SU-DHL-6 (cell line): ENCODE results near the gene SLC39A11.

Experiments used
- H2AFZ ChIP-seq: fragments of 200-600 bp; sonication (generic); 2 replicates; pipeline ENCODE4 v1.6.1; 2014; ENCODE audit warnings: low read depth, mild to moderate bottlenecking, moderate library complexity, mixed read lengths, antibody characterized with exemption, low read length; ENCODE audit not compliant: severe bottlenecking
- H3F3A ChIP-seq: fragments of 200-600 bp; shearing (Covaris generic); 2 replicates; pipeline ENCODE4 v1.6.0; 2016; ENCODE audit warnings: antibody characterized with exemption, mild to moderate bottlenecking; ENCODE audit not compliant: insufficient read depth
- H3K27ac ChIP-seq: fragments of 200-600 bp; sonication (generic); 2 replicates; pipeline ENCODE4 v1.5.1; 2016; ENCODE audit warnings: low read depth, mild to moderate bottlenecking, low read length, moderate library complexity, mixed read lengths
- H3K27me3 ChIP-seq: fragments of 200-600 bp; sonication (generic), shearing (Covaris generic); 2 replicates; pipeline ENCODE4 v1.6.0; 2014; ENCODE audit warnings: mild to moderate bottlenecking, low read length
- H3K36me3 ChIP-seq: fragments of 200-600 bp; sonication (generic); 2 replicates; pipeline ENCODE4 v1.6.1; 2014; ENCODE audit warnings: mild to moderate bottlenecking, low read length, mixed read lengths
- H3K4me2 ChIP-seq: fragments of 300-600, 200-600 bp; shearing (Covaris generic), sonication (generic); 2 replicates; pipeline ENCODE4 v1.6.0; 2014; ENCODE audit warnings: low read length, low read depth, mild to moderate bottlenecking; ENCODE audit not compliant: poor library complexity, severe bottlenecking
- H3K4me3 ChIP-seq: fragments of 200-600 bp; sonication (generic); 2 replicates; pipeline ENCODE4 v1.5.1; 2014; ENCODE audit warnings: antibody characterized with exemption, low read length, mild to moderate bottlenecking, mixed read lengths; ENCODE audit not compliant: insufficient read depth, poor library complexity, severe bottlenecking
- H3K79me2 ChIP-seq: fragments of 200-600 bp; sonication (generic); 2 replicates; pipeline ENCODE4 v1.6.1; 2014; ENCODE audit warnings: mild to moderate bottlenecking, low read length, moderate library complexity; ENCODE audit not compliant: insufficient read depth
- H3K9ac ChIP-seq: fragments of 200-600 bp; sonication (generic); 2 replicates; pipeline ENCODE4 v1.7.0; 2014; ENCODE audit warnings: mild to moderate bottlenecking, low read length
- H3K9me2 ChIP-seq: fragments of 200-600 bp; sonication (generic); replicated peaks from 2 replicates; pipeline ENCODE4 v1.6.1; 2014; ENCODE audit warnings: low read length; ENCODE audit not compliant: insufficient read depth
- H3K9me3 ChIP-seq: fragments of 200-600 bp; sonication (generic); 2 replicates; pipeline ENCODE4 v1.6.1; 2014; ENCODE audit warnings: low read length, mixed read lengths; ENCODE audit not compliant: insufficient read depth
- H4K20me1 ChIP-seq: fragments of 200-600 bp; sonication (generic); 2 replicates; pipeline ENCODE4 v1.6.1; 2014; ENCODE audit warnings: low read depth, mild to moderate bottlenecking, antibody characterized with exemption, low read length, moderate library complexity, mixed read lengths
- EZH2phosphoT487 ChIP-seq: fragments of 200-600 bp; sonication (generic), shearing (Covaris generic); conservative IDR thresholded peaks from 2 replicates; pipeline ENCODE4 v1.6.1; 2018; ENCODE audit warnings: mild to moderate bottlenecking, antibody characterized with exemption, low read length, moderate library complexity, mixed read lengths
- TF ChIP-seq, protein P1 (sequence below): fragments of 200-600 bp; sonication (generic); IDR thresholded peaks from one replicate; pipeline ENCODE4 v1.5.1; 2017; ENCODE audit warnings: antibody characterized with exemption, mild to moderate bottlenecking, low read length, moderate library complexity; ENCODE audit not compliant: insufficient read depth, poor library complexity, severe bottlenecking

SLC39A11 gene

DNA sequence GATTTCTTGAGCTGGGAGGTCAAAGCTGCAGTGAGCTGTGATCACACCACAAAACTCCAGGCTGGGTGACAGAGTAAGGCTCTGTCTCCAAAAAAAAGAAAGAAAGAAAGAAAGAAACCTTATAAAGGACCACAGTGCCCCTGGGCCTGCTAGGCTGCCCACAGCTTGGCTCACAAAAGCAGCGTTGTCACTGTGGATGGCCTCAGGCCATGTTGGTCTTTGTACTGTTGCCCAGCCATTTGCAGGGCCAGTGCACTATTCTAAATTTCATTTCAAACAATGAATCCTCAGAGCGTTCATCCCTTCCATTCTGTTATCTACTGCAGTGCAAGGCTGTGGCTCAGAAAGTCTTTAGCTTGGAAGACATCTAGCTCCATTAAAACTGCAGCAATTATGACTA lies 208.4 kb downstream of the SLC39A11 start:
- Histone ChIP-seq H3K4me2 (no peak overlapping the region), H3K27me3 (no peaks in the 10 kb centered on the region)
- TF ChIP-seq, protein P1, sequence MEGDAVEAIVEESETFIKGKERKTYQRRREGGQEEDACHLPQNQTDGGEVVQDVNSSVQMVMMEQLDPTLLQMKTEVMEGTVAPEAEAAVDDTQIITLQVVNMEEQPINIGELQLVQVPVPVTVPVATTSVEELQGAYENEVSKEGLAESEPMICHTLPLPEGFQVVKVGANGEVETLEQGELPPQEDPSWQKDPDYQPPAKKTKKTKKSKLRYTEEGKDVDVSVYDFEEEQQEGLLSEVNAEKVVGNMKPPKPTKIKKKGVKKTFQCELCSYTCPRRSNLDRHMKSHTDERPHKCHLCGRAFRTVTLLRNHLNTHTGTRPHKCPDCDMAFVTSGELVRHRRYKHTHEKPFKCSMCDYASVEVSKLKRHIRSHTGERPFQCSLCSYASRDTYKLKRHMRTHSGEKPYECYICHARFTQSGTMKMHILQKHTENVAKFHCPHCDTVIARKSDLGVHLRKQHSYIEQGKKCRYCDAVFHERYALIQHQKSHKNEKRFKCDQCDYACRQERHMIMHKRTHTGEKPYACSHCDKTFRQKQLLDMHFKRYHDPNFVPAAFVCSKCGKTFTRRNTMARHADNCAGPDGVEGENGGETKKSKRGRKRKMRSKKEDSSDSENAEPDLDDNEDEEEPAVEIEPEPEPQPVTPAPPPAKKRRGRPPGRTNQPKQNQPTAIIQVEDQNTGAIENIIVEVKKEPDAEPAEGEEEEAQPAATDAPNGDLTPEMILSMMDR: no peak
- TF ChIP-seq EZH2phosphoT487: no peak

DNA sequence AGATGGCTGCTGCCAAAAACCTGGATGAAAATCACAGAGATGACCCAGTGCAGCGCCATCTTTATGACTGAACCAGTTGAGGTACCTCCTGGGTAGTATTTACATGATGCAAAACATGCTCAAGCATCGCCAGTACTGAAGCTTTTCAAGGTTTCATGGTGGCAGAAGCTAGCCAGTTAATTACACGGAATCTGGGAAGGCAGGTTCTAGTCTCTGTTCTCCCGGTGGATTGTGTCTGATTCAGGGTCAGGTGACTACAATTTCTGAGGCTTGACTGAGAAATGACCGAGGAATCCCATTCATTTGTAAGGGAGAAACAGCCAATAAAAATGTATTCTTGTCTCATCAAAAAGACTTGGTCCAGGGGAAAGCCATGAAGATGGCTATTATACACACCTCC lies 209.1 kb downstream of the SLC39A11 start:
- Histone ChIP-seq H3K4me3 (no peak overlapping the region), H3F3A (no peaks in the 10 kb centered on the region), H3K36me3 (peaks cover 6% of the 10 kb centered on the region; the same call in 1 of the 2 replicates), H3K9me3 (peaks cover 13% of the 10 kb centered on the region; the same call in 1 of the 2 replicates), H3K9ac (no peak overlapping the region), H3K27ac (no peak overlapping the region), H3K9me2 (no peaks in the 10 kb centered on the region), H2AFZ (no peak overlapping the region), H4K20me1 (no peaks in the 10 kb centered on the region), H3K79me2 (no peaks in the 10 kb centered on the region), H3K27me3 (no peaks in the 10 kb centered on the region), H3K4me2 (no peak overlapping the region)
- TF ChIP-seq EZH2phosphoT487: no peak
- TF ChIP-seq, protein P1: no peak

More for the DNA sequence above, 208.4 kb downstream of the SLC39A11 start:
- Histone ChIP-seq H4K20me1 (no peaks in the 10 kb centered on the region), H3K36me3 (peaks cover 6% of the 10 kb centered on the region; the same call in 1 of the 2 replicates), H3K9me2 (no peaks in the 10 kb centered on the region), H3K4me3 (no peak overlapping the region), H3K27ac (no peak overlapping the region), H3K9ac (no peak overlapping the region), H3F3A (no peaks in the 10 kb centered on the region), H3K9me3 (peaks cover 13% of the 10 kb centered on the region; the same call in 1 of the 2 replicates), H3K79me2 (no peaks in the 10 kb centered on the region), H2AFZ (no peak overlapping the region)

DNA sequence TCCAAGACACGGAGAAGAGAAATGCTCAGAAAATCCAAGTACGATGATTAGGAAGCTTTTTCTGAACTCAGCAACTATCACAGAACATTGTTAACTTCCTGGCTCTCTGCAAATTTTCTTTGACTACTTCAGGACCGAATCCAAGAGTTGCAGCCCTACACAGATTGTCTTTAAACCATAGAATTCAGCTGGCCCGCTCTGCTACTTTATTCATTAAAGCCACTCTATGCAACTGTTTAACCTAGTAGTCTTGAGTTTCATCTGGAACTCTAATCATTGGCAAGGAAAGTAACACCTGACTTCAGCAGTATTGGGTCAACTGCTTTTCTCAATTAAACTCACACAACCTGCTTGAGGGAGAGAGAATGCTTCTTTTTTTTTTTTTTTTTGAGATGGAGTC lies 210.1 kb downstream of the SLC39A11 start:
- Histone ChIP-seq H3K36me3 (peaks cover 6% of the 10 kb centered on the region; the same call in 1 of the 2 replicates), H3K4me3 (no peak overlapping the region), H3F3A (no peaks in the 10 kb centered on the region), H2AFZ (no peak overlapping the region), H3K27me3 (no peaks in the 10 kb centered on the region), H3K9me2 (no peaks in the 10 kb centered on the region), H3K9ac (no peak overlapping the region), H3K79me2 (no peaks in the 10 kb centered on the region), H3K27ac (no peak overlapping the region), H3K9me3 (peaks cover 13% of the 10 kb centered on the region; the same call in 1 of the 2 replicates), H3K4me2 (no peak overlapping the region), H4K20me1 (no peaks in the 10 kb centered on the region)
- TF ChIP-seq, protein P1: no peak
- no peak for TF ChIP-seq EZH2phosphoT487
